ENCODE measurements around the gene CNIH1.

DNA sequence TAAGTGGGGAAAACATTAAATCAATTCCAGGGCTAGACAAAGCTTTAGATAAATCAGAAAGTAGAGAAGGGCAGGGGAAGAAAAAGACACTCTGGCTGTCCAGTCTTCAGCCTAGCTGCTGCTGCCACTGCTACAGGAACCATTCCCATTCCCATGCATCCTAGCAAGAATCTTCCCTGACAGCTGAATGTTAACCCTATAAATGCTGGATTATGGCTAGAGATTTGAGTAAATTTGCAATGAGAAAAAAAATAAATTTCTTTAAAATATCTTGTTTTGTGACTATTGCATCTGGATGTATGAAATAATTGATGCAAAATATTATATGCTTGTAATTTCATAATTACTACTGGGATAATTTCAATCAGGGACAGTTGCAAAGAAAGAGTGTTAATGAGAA lies 59.4 kb downstream of the CNIH1 start:
- TF ChIP-seq POLR2A (IDR thresholded peaks at IDR 0.05) (no peak), POLR2AphosphoS5 (IDR thresholded peaks at IDR 0.05) (no peak)
- TF ChIP-seq, protein P1, sequence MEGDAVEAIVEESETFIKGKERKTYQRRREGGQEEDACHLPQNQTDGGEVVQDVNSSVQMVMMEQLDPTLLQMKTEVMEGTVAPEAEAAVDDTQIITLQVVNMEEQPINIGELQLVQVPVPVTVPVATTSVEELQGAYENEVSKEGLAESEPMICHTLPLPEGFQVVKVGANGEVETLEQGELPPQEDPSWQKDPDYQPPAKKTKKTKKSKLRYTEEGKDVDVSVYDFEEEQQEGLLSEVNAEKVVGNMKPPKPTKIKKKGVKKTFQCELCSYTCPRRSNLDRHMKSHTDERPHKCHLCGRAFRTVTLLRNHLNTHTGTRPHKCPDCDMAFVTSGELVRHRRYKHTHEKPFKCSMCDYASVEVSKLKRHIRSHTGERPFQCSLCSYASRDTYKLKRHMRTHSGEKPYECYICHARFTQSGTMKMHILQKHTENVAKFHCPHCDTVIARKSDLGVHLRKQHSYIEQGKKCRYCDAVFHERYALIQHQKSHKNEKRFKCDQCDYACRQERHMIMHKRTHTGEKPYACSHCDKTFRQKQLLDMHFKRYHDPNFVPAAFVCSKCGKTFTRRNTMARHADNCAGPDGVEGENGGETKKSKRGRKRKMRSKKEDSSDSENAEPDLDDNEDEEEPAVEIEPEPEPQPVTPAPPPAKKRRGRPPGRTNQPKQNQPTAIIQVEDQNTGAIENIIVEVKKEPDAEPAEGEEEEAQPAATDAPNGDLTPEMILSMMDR (IDR thresholded peaks at IDR 0.05) = no peak

Data from sigmoid colon (tissue), 4 donors.